Chondrocyte (in vitro differentiated cells): ENCODE measurements around the gene CDK17. TPM values are rescaled to one million over a fixed set of nuclear protein-coding genes. Genes with fewer than 3 reads are reported as not detected.

Experiments
- DNase-seq: peaks from one replicate; pipeline ENCODE4 v3.0.0; 2021; ENCODE audit warnings: mixed read lengths, low spot score
- H3K27ac Mint-ChIP-seq: one replicate; pipeline ENCODE4 v1.8.0; 2021; ENCODE audit warnings: mild to moderate bottlenecking, moderate library complexity, mixed read lengths; ENCODE audit not compliant: unreplicated experiment
- H3K27me3 Mint-ChIP-seq: 2 replicates; pipeline ENCODE4 v1.8.0; 2021; ENCODE audit warnings: low read depth, mixed read lengths
- H3K36me3 Mint-ChIP-seq: 2 replicates; pipeline ENCODE4 v1.8.0; 2021; ENCODE audit warnings: low read depth, mixed read lengths
- H3K4me1 Mint-ChIP-seq: 2 replicates; pipeline ENCODE4 v1.8.0; 2021; ENCODE audit warnings: low read depth, mild to moderate bottlenecking, mixed read lengths
- H3K4me3 Mint-ChIP-seq: one replicate; pipeline ENCODE4 v1.8.0; 2021; ENCODE audit warnings: mild to moderate bottlenecking, moderate library complexity, mixed read lengths; ENCODE audit not compliant: unreplicated experiment
- H3K9me3 Mint-ChIP-seq: 2 replicates; pipeline ENCODE4 v1.8.0; 2021; ENCODE audit warnings: low read depth, mixed read lengths
- CTCF ChIP-seq: fragments of 200-600 bp; sonication (generic); IDR thresholded peaks from 2 replicates; pipeline ENCODE4 v1.5.0; 2021; ENCODE audit warnings: antibody characterized with exemption, mild to moderate bottlenecking, moderate library complexity
- total RNA-seq: library from RNA; stranded (reverse); gene quantifications from 3 replicates; pipeline ENCODE4 v1.2.1, GENCODE V29; 2021

The CDK17 gene
- total RNA-seq, 1 donor from 2014 or later: 28.5 TPM

- Mint-ChIP-seq H3K9me3 (no peaks in the 10 kb centered on the region), H3K4me1 (peaks cover 64% of the 10 kb centered on the region), H3K4me3 (no peak overlapping the region), H3K27me3 (no peaks in the 10 kb centered on the region), H3K36me3 (peaks cover 4% of the 10 kb centered on the region), H3K27ac (peak overlapping the region; percentile 54)
- DNase-seq: no peak
- no peak for TF ChIP-seq CTCF
These were observed 158.4 kb downstream of the CDK17 start for GRCh38 chr12:96241846-96242256.

- no peak for DNase-seq
- no peak for TF ChIP-seq CTCF
- peak overlapping the region; percentile 54 for H3K27ac Mint-ChIP-seq
- no peaks in the 10 kb centered on the region for H3K36me3 Mint-ChIP-seq
- H3K9me3 Mint-ChIP-seq: no peaks in the 10 kb centered on the region
- H3K4me1 Mint-ChIP-seq: peaks cover 68% of the 10 kb centered on the region
- H3K27me3 Mint-ChIP-seq: no peaks in the 10 kb centered on the region
- H3K4me3 Mint-ChIP-seq: no peak overlapping the region
These were observed 158.8 kb downstream of the CDK17 start for GRCh38 chr12:96241431-96241830.

- H3K36me3 Mint-ChIP-seq: no peaks in the 10 kb centered on the region
- no peak overlapping the region for H3K4me3 Mint-ChIP-seq
- TF ChIP-seq CTCF: no peak
- peaks cover 76% of the 10 kb centered on the region for H3K4me1 Mint-ChIP-seq
- H3K27ac Mint-ChIP-seq: peak overlapping the region; percentile 9
- no peaks in the 10 kb centered on the region for H3K27me3 Mint-ChIP-seq
- DNase-seq: no peak
- no peaks in the 10 kb centered on the region for H3K9me3 Mint-ChIP-seq
These were observed 159.6 kb downstream of the CDK17 start for GRCh38 chr12:96240656-96241055.

GRCh38 chr12:96239711-96240635 lies 160.3 kb downstream of the CDK17 start:
- Mint-ChIP-seq H3K27ac (no peak overlapping the region), H3K36me3 (peaks cover 2% of the 10 kb centered on the region), H3K27me3 (no peaks in the 10 kb centered on the region), H3K9me3 (no peaks in the 10 kb centered on the region), H3K4me1 (peaks cover 81% of the 10 kb centered on the region), H3K4me3 (no peak overlapping the region)
- no peak for DNase-seq
- TF ChIP-seq CTCF: no peak

- no peak overlapping the region for H3K4me3 Mint-ChIP-seq
- H3K27me3 Mint-ChIP-seq: no peaks in the 10 kb centered on the region
- H3K4me1 Mint-ChIP-seq: peaks cover 86% of the 10 kb centered on the region
- peaks cover 2% of the 10 kb centered on the region for H3K36me3 Mint-ChIP-seq
- no peak for TF ChIP-seq CTCF
- DNase-seq: no peak
- H3K27ac Mint-ChIP-seq: peak overlapping the region; percentile 90
- H3K9me3 Mint-ChIP-seq: no peaks in the 10 kb centered on the region
These were observed 161.7 kb downstream of the CDK17 start for GRCh38 chr12:96238336-96239047.
